Kidney (tissue), 14 donors: ENCODE results near the gene SIDT1. TPM values are rescaled to one million over a fixed set of nuclear protein-coding genes. Genes with fewer than 3 reads are reported as not detected.

Experiments
- DNase-seq, 5 donors: peaks; one replicate each; pipeline ENCODE4 v3.0.0-alpha.2; 2013 to 2020
- FAIRE-seq: peaks from 2 replicates; lab custom pipeline; 2012; peaks lifted over from hg19 to GRCh38; lab: Jason Lieb, UNC
- H3K27ac ChIP-seq, 2 donors: one replicate each; pipeline ENCODE4 v1.7.0; 2013; ENCODE audit warnings: low read depth in 2 of 2, low read length in 2 of 2, inconsistent platforms in 1 of 2
- H3K27me3 ChIP-seq: one replicate; pipeline ENCODE4 v1.7.1; 2013; ENCODE audit warnings: low read length, inconsistent platforms; ENCODE audit not compliant: control insufficient read depth, insufficient read depth
- H3K36me3 ChIP-seq, 3 donors: one replicate each; pipeline versions ENCODE4 v1.7.0 to v1.7.1; 2013; ENCODE audit warnings: low read length in 3 of 3, control low read depth in 1 of 3, inconsistent platforms in 1 of 3; ENCODE audit not compliant: insufficient read depth in 3 of 3, control insufficient read depth in 2 of 3
- H3K4me1 ChIP-seq, 3 donors: one replicate each; pipeline versions ENCODE4 v1.7.0 to v1.7.1; 2013; ENCODE audit warnings: low read length in 3 of 3, inconsistent platforms in 1 of 3, low read depth in 1 of 3; ENCODE audit not compliant: control insufficient read depth in 2 of 3, insufficient read depth in 2 of 3
- H3K4me3 ChIP-seq, 3 donors: one replicate each; pipeline versions ENCODE4 v1.7.0 to v1.8.1; 2013; ENCODE audit warnings: low read length in 3 of 3, control low read depth in 1 of 3, inconsistent platforms in 1 of 3
- H3K9ac ChIP-seq, 3 donors: one replicate each; pipeline versions ENCODE4 v1.7.0 to v1.7.1; 2013; ENCODE audit warnings: low read length in 3 of 3, control low read depth in 1 of 3, inconsistent platforms in 1 of 3
- H3K9me3 ChIP-seq, 3 donors: one replicate each; pipeline versions ENCODE4 v1.7.0 to v1.7.1; 2013; ENCODE audit warnings: low read length in 3 of 3, control low read depth in 1 of 3, inconsistent platforms in 1 of 3; ENCODE audit not compliant: control insufficient read depth in 2 of 3, insufficient read depth in 1 of 3
- CTCF ChIP-seq: IDR thresholded peaks from 3 replicates; pipeline ENCODE4 v1.5.1; 2012; ENCODE audit warnings: mild to moderate bottlenecking, moderate library complexity, borderline replicate concordance; ENCODE audit not compliant: insufficient read depth; ENCODE audit errors: extremely low read depth
- intact Hi-C: fragments of 100-400 bp; cut with DNase I; formaldehyde crosslinking; loops from one replicate; pipeline ENCODE4 v1.11.1; 2022
- polyA plus RNA-seq: library from polyadenylated mRNA; stranded (reverse); fragments of 350-450 nt; fragmentation: Illumina TruSeq; extraction: RNeasy Lipid Tissue Mini Kit (QIAGEN cat#74804); gene quantifications from one replicate; pipeline ENCODE4 v1.2.3, GENCODE V29; 2014; ENCODE audit warnings: low read depth, low replicate concordance; ENCODE audit not compliant: insufficient read depth
- total RNA-seq: library from RNA; stranded (reverse); fragmentation: NEBNext Ultra II Directional; extraction: Animal tissue kit (Norgen Biotek cat#: 25700); gene quantifications from one replicate; pipeline ENCODE4 v1.2.1, GENCODE V29; 2021
- donor health status: control.
- donor health status: control.
- donor health status: control.
- donor health status: control.
- donor health status: control.
- donor health status: DM: yes; HTN: yes; CAD: no.
- donor health status: Normal renal cell carcinoma (clear cell type).

Gene SIDT1
- total and polyA plus RNA-seq, 2 donors from 2014 or later, result 0.92 to 4.9 TPM

- no peaks in the 10 kb centered on the region for H3K9me3 ChIP-seq
- H3K4me1 ChIP-seq, result no peaks in the 10 kb centered on the region
- no peak overlapping the region for H3K27ac ChIP-seq
- H3K9ac ChIP-seq, result no peak overlapping the region
- no peak for TF ChIP-seq CTCF
- no peaks in the 10 kb centered on the region for H3K27me3 ChIP-seq
- DNase-seq (no peak), FAIRE-seq (no peak)
- H3K36me3 ChIP-seq, result peaks cover 4 to 29% (median 16%) of the 10 kb centered on the region in 3 donors
- intact Hi-C loops, result no loop called here
- H3K4me3 ChIP-seq, result no peak overlapping the region
These were observed 125.8 kb downstream of the SIDT1 start for GRCh38 chr3:113658107-113658506.

- FAIRE-seq (no peak), DNase-seq (no peak)
- H3K9ac ChIP-seq, result no peak overlapping the region
- H3K27me3 ChIP-seq, result no peaks in the 10 kb centered on the region
- intact Hi-C loops, result no loop called here
- no peaks in the 10 kb centered on the region for H3K4me1 ChIP-seq
- no peak overlapping the region for H3K4me3 ChIP-seq
- no peaks in the 10 kb centered on the region for H3K9me3 ChIP-seq
- peaks cover 4 to 29% (median 16%) of the 10 kb centered on the region in 3 donors for H3K36me3 ChIP-seq
- H3K27ac ChIP-seq, result no peak overlapping the region
- no peak for TF ChIP-seq CTCF
These were observed 126.8 kb downstream of the SIDT1 start for GRCh38 chr3:113659101-113659541.

- Histone ChIP-seq H3K9ac (no peak overlapping the region), H3K27me3 (no peaks in the 10 kb centered on the region), H3K4me1 (no peaks in the 10 kb centered on the region), H3K9me3 (no peaks in the 10 kb centered on the region), H3K27ac (no peak overlapping the region), H3K36me3 (peaks cover 4 to 29% (median 16%) of the 10 kb centered on the region in 3 donors), H3K4me3 (no peak overlapping the region)
- no peak for DNase-seq
- TF ChIP-seq CTCF, result no peak
- intact Hi-C loops, result no loop called here
- no peak for FAIRE-seq
These were observed 127.6 kb downstream of the SIDT1 start for GRCh38 chr3:113659996-113660395.

GRCh38 chr3:113660458-113660857 lies 128.1 kb downstream of the SIDT1 start:
- intact Hi-C loops, result no loop called here
- Histone ChIP-seq H3K9ac (no peak overlapping the region), H3K36me3 (peaks cover 4 to 29% (median 15%) of the 10 kb centered on the region in 3 donors), H3K9me3 (no peaks in the 10 kb centered on the region), H3K4me1 (no peaks in the 10 kb centered on the region), H3K27ac (no peak overlapping the region), H3K27me3 (no peaks in the 10 kb centered on the region), H3K4me3 (no peak overlapping the region)
- DNase-seq (no peak), FAIRE-seq (no peak)
- TF ChIP-seq CTCF, result no peak
